IMR-90 (cell line): ENCODE measurements around the gene BCL2L13. TPM values are rescaled to one million over a fixed set of nuclear protein-coding genes. Genes with fewer than 3 reads are reported as not detected.
"Not testable (repeated sequence)": the region's sequence is repeated elsewhere in the genome, so short reads cannot be mapped to it uniquely, and the experiment has no call there.

ENCODE experiments used
- ATAC-seq: fragments of 200-7000 bp; cut with Tn5 transposase; 2 replicates; pipeline ENCODE4 v1.9.1; 2020; ENCODE audit warnings: low read depth, mild to moderate bottlenecking, moderate library complexity
- BruUV-seq: library from RNA; stranded (reverse); fragments of 400-500 nt; replicated peaks from 2 replicates; lab custom pipeline; 2021; lab: Mats Ljungman, UMichigan
- CTCF ChIA-PET: fragments of 300-600 bp; formaldehyde crosslinking; extraction: SDS; loops from one replicate; lab custom pipeline; 2021; ENCODE audit warnings: antibody characterized with exemption; lab: Yijun Ruan, JAX
- POLR2A ChIA-PET: fragments of 300-600 bp; sonication (Branson Sonifier 250); formaldehyde crosslinking; loops from one replicate; lab custom pipeline; 2022; ENCODE audit warnings: antibody characterized with exemption; ENCODE audit not compliant: unreplicated experiment; lab: Charles Lee
- DNase-seq: peaks from one replicate; pipeline ENCODE4 v3.0.0; 2013
- H2AFZ ChIP-seq: replicated peaks from 2 replicates; pipeline ENCODE3; 2013; ENCODE audit warnings: low read length, mild to moderate bottlenecking; ENCODE audit not compliant: poor library complexity
- H2AK5ac ChIP-seq: 2 replicates; pipeline ENCODE4 v1.6.1; 2013; ENCODE audit warnings: low read depth, low read length, inconsistent platforms
- H2AK9ac ChIP-seq: replicated peaks from 2 replicates; pipeline ENCODE3; 2013; ENCODE audit warnings: mild to moderate bottlenecking, low read depth, low read length, moderate library complexity; ENCODE audit not compliant: poor library complexity
- H2BK120ac ChIP-seq: 2 replicates; pipeline ENCODE4 v1.6.1; 2013; ENCODE audit warnings: low read depth, low read length, inconsistent platforms
- H2BK15ac ChIP-seq: 3 replicates; pipeline ENCODE4 v1.6.1; 2013; ENCODE audit warnings: low read depth, low read length, inconsistent platforms
- H2BK20ac ChIP-seq: 2 replicates; pipeline ENCODE4 v1.6.1; 2013; ENCODE audit warnings: low read depth, mild to moderate bottlenecking, inconsistent platforms, low read length, moderate library complexity
- H2BK5ac ChIP-seq: 2 replicates; pipeline ENCODE4 v1.6.1; 2013; ENCODE audit warnings: mild to moderate bottlenecking, low read depth, low read length, inconsistent platforms; ENCODE audit not compliant: poor library complexity, severe bottlenecking
- H3K14ac ChIP-seq: replicated peaks from 2 replicates; pipeline ENCODE4 v1.6.1; 2013; ENCODE audit warnings: low read depth, low read length, inconsistent platforms
- H3K18ac ChIP-seq: 2 replicates; pipeline ENCODE4 v1.6.1; 2013; ENCODE audit warnings: low read depth, low read length, control low read depth
- H3K23ac ChIP-seq: 2 replicates; pipeline ENCODE4 v1.6.1; 2013; ENCODE audit warnings: low read depth, low read length, inconsistent platforms
- H3K27ac ChIP-seq: 2 replicates; pipeline ENCODE4 v1.5.1; 2013; ENCODE audit warnings: mild to moderate bottlenecking, control low read depth, low read length; ENCODE audit not compliant: insufficient read depth
- H3K27me3 ChIP-seq: 2 replicates; pipeline ENCODE4 v1.6.1; 2013; ENCODE audit warnings: low read length; ENCODE audit not compliant: control insufficient read depth, insufficient read depth
- H3K36me3 ChIP-seq: 2 replicates; pipeline ENCODE4 v1.6.1; 2013; ENCODE audit warnings: low read length, mixed read lengths; ENCODE audit not compliant: control insufficient read depth, insufficient read depth
- H3K4ac ChIP-seq: 2 replicates; pipeline ENCODE4 v1.6.1; 2013; ENCODE audit warnings: low read depth, low read length, inconsistent platforms
- H3K4me1 ChIP-seq: 2 replicates; pipeline ENCODE4 v1.6.1; 2013; ENCODE audit warnings: low read length, mixed read lengths; ENCODE audit not compliant: control insufficient read depth, insufficient read depth
- H3K4me2 ChIP-seq: 2 replicates; pipeline ENCODE4 v1.6.1; 2013; ENCODE audit warnings: low read depth, mild to moderate bottlenecking, control low read depth, low read length, moderate library complexity
- H3K4me3 ChIP-seq: 2 replicates; pipeline ENCODE4 v1.5.1; 2013; ENCODE audit warnings: low read depth, mild to moderate bottlenecking, control low read depth, low read length, moderate library complexity; ENCODE audit not compliant: insufficient read depth
- H3K56ac ChIP-seq: 2 replicates; pipeline ENCODE4 v1.6.1; 2013; ENCODE audit warnings: low read length, inconsistent platforms; ENCODE audit not compliant: insufficient read depth; ENCODE audit errors: extremely low read depth
- H3K79me1 ChIP-seq, 2 experiments: 2 replicates each; pipeline ENCODE4 v1.6.1; 2013; ENCODE audit warnings: low read length in 2 of 2, inconsistent platforms in 1 of 2, low read depth in 1 of 2
- H3K9ac ChIP-seq: 2 replicates; pipeline ENCODE4 v1.6.1; 2013; ENCODE audit warnings: low read depth, low read length, control low read depth
- H3K9me1 ChIP-seq: 2 replicates; pipeline ENCODE4 v1.6.1; 2013; ENCODE audit warnings: low read length, inconsistent platforms; ENCODE audit not compliant: insufficient read depth
- H3K9me3 ChIP-seq: 2 replicates; pipeline ENCODE4 v1.6.1; 2013; ENCODE audit warnings: low read length; ENCODE audit not compliant: control insufficient read depth, insufficient read depth
- H4K20me1 ChIP-seq: 2 replicates; pipeline ENCODE4 v1.6.1; 2013; ENCODE audit warnings: low read length, inconsistent platforms; ENCODE audit not compliant: insufficient read depth
- H4K5ac ChIP-seq: 2 replicates; pipeline ENCODE4 v1.6.1; 2013; ENCODE audit warnings: mild to moderate bottlenecking, low read depth, low read length, control low read depth
- H4K8ac ChIP-seq, 2 experiments: 2 replicates each; pipeline ENCODE4 v1.6.1; 2013; ENCODE audit warnings: low read depth in 2 of 2, low read length in 2 of 2, control low read depth in 1 of 2, inconsistent platforms in 1 of 2
- H4K91ac ChIP-seq: 2 replicates; pipeline ENCODE4 v1.6.1; 2013; ENCODE audit warnings: low read depth, low read length, inconsistent platforms; ENCODE audit not compliant: insufficient read depth
- WGBS, 2 experiments: methylation state at CpG; one replicate each; pipeline versions ENCODE4 v1.1.5 to v1.1.7; 2013; ENCODE audit warnings: missing lambda C conversion rate in 2 of 2; ENCODE audit not compliant: insufficient read length in 1 of 2; ENCODE audit errors: extremely low coverage in 2 of 2; 5-methylcytosine and 5-hydroxymethylcytosine counted together
- dilution Hi-C: fragments of 300-500 bp; cut with HindIII; formaldehyde crosslinking; loops from one replicate; pipeline ENCODE4 v1.14.3; 2018; ENCODE audit warnings: low sequenced_read_pairs; ENCODE audit not compliant: unreplicated experiment
- in situ Hi-C: fragments of 300-500 bp; cut with MboI; formaldehyde crosslinking; loops from 3 replicates; pipeline ENCODE4 v1.14.3; 2019; ENCODE audit warnings: low sequenced_read_pairs, inconsistent platforms, mixed read lengths
- intact Hi-C: fragments of 100-400 bp; cut with micrococcal nuclease; formaldehyde crosslinking; loops from 2 replicates; pipeline ENCODE4 v1.10.0; 2022
- polyA plus RNA-seq, 3 experiments: library from polyadenylated mRNA; depleted of rRNA; stranded (reverse); fragments of >200 nt; gene quantifications; 2 replicates each; pipeline ENCODE4 v1.2.3, GENCODE V29; 2012; ENCODE audit warnings: low replicate concordance in 1 of 3
- total RNA-seq: library from RNA; depleted of rRNA; stranded (reverse); fragments of >200 nt; gene quantifications from 2 replicates; pipeline ENCODE4 v1.2.3, GENCODE V29; 2012

The BCL2L13 gene
- total and polyA plus RNA-seq, 2 of the 4 experiments (the other 2 are of a cell fraction), result 42.6 to 86.7 TPM

DNA sequence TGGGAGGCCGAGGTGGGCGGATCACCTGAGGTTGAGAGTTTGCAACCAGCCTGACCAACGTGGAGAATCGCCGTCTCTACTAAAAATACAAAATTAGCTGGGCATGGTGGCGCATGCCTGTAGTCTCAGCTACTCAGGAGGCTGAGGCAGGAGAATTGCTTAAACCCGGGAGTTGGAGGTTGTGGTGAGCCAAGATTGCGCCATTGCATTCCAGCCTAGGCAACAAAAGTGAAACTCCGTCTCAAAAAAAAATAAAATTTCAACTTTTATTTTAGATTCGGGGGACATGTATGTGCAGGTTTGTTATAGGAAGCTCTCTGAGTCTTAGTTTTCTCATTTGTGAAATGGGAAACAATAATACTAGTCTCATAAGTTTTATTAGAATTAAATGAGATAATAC, 58.6 kb downstream of the BCL2L13 start:
- H4K8ac ChIP-seq, H3K9me3 ChIP-seq, H4K91ac ChIP-seq, H3K27ac ChIP-seq, H3K14ac ChIP-seq, H3K27me3 ChIP-seq, H2BK120ac ChIP-seq, H2BK20ac ChIP-seq, H3K56ac ChIP-seq, H3K4me3 ChIP-seq, H3K18ac ChIP-seq, DNase-seq, H2AK9ac ChIP-seq, H2AK5ac ChIP-seq, BruUV-seq, H3K4me2 ChIP-seq, H3K9me1 ChIP-seq, H3K36me3 ChIP-seq, H4K20me1 ChIP-seq, H2BK5ac ChIP-seq, H3K4me1 ChIP-seq, H4K5ac ChIP-seq, ATAC-seq, in situ Hi-C loops, H3K4ac ChIP-seq, H2AFZ ChIP-seq, dilution Hi-C loops, CTCF ChIA-PET, POLR2A ChIA-PET, H3K9ac ChIP-seq, H2BK15ac ChIP-seq, intact Hi-C loops, H3K23ac ChIP-seq: not testable (repeated sequence)
- WGBS, 2 experiments, result 96% methylated on average over 5 of the region's 10 CpGs; no CpG with 5 or more reads in 1 of the 2 experiments
- H3K79me1 ChIP-seq, result peaks cover 15 to 35% of the 10 kb centered on the region in 2 experiments

DNA sequence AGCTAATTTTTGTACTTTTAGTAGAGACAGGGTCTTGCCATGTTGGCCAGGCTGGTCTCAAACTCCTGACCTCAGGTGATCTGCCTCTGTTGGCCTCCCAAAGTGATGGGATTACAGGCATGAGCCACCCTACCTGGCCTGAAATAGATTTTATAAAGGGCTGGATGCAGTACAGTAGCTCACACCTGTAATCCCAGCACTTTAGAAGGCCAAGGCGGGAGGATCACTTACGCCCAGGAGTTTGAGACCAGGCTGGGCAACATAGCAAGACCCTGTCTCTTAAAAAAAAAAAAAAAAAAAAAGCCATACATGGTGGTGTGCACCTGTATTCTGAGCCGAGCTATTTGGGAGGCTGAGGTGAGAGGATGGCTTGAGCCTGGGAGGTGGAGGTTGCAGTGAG, 59.7 kb downstream of the BCL2L13 start:
- ATAC-seq, H2AK9ac ChIP-seq, POLR2A ChIA-PET, CTCF ChIA-PET, H4K91ac ChIP-seq, in situ Hi-C loops, H2BK15ac ChIP-seq, H3K4me2 ChIP-seq, H2BK5ac ChIP-seq, H3K4me3 ChIP-seq, H3K9ac ChIP-seq, H4K5ac ChIP-seq, BruUV-seq, H3K23ac ChIP-seq, H3K9me3 ChIP-seq, H2BK120ac ChIP-seq, dilution Hi-C loops, H2AK5ac ChIP-seq, H3K18ac ChIP-seq, H3K27ac ChIP-seq, H3K4me1 ChIP-seq, intact Hi-C loops, H2AFZ ChIP-seq, H3K4ac ChIP-seq, H3K14ac ChIP-seq, H3K56ac ChIP-seq, H4K8ac ChIP-seq, H3K9me1 ChIP-seq, H3K27me3 ChIP-seq, H2BK20ac ChIP-seq, DNase-seq, H4K20me1 ChIP-seq: not testable (repeated sequence)
- Histone ChIP-seq H3K79me1 (peaks cover 11 to 32% of the 10 kb centered on the region in 2 experiments; a peak in 3 of 4 replicates), H3K36me3 (peaks cover 11% of the 10 kb centered on the region)
- no CpG with 5 or more reads among the region's 3 CpGs for WGBS, 2 experiments
